H9 (cell line): ENCODE measurements around the gene CSF1R. TPM values are rescaled to one million over a fixed set of nuclear protein-coding genes. Genes with fewer than 3 reads are reported as not detected.
A peak's percentile ranks its signal among the peaks of the same experiment; 100 is the strongest.

Experiments
- DNase-seq: peaks from one replicate; pipeline ENCODE4 v3.0.0-alpha.2; 2017
- H2AFZ ChIP-seq: one replicate; pipeline ENCODE4 v1.6.1; 2013; ENCODE audit warnings: mild to moderate bottlenecking, low read length, control low read depth, moderate library complexity
- H2AK5ac ChIP-seq: 2 replicates; pipeline ENCODE4 v1.6.1; 2013; ENCODE audit warnings: low read length, control low read depth, mixed read lengths; ENCODE audit not compliant: insufficient read length
- H2BK120ac ChIP-seq: one replicate; pipeline ENCODE4 v1.6.1; 2013; ENCODE audit warnings: low read depth, mild to moderate bottlenecking, low read length, control low read depth, inconsistent platforms; ENCODE audit not compliant: poor library complexity, severe bottlenecking
- H2BK12ac ChIP-seq: 2 replicates; pipeline ENCODE4 v1.6.1; 2013; ENCODE audit warnings: low read length, control low read depth, mixed read lengths, low read depth; ENCODE audit not compliant: insufficient read length
- H2BK15ac ChIP-seq: 2 replicates; pipeline ENCODE4 v1.6.1; 2013; ENCODE audit warnings: low read depth, low read length, control low read depth
- H2BK20ac ChIP-seq: one replicate; pipeline ENCODE4 v1.6.1; 2013; ENCODE audit warnings: low read depth, mild to moderate bottlenecking, low read length, control low read depth, inconsistent platforms; ENCODE audit not compliant: poor library complexity, severe bottlenecking
- H2BK5ac ChIP-seq: 2 replicates; pipeline ENCODE4 v1.6.1; 2013; ENCODE audit warnings: low read length, control low read depth, mixed read lengths; ENCODE audit not compliant: insufficient read length
- H3K14ac ChIP-seq: 2 replicates; pipeline ENCODE4 v1.6.1; 2013; ENCODE audit warnings: low read length, control low read depth; ENCODE audit not compliant: insufficient read depth
- H3K18ac ChIP-seq: 2 replicates; pipeline ENCODE4 v1.6.1; 2013; ENCODE audit warnings: low read depth, mild to moderate bottlenecking, mixed read lengths, low read length, control low read depth; ENCODE audit not compliant: insufficient read length
- H3K23ac ChIP-seq: 2 replicates; pipeline ENCODE4 v1.6.1; 2013; ENCODE audit warnings: low read length, control low read depth, mixed read lengths, low read depth; ENCODE audit not compliant: insufficient read length
- H3K23me2 ChIP-seq: 2 replicates; pipeline ENCODE4 v1.6.1; 2013; ENCODE audit warnings: low read depth, mild to moderate bottlenecking, mixed read lengths, low read length, control low read depth; ENCODE audit not compliant: insufficient read length, poor library complexity, severe bottlenecking
- H3K27ac ChIP-seq: 2 replicates; pipeline ENCODE4 v1.5.1; 2013; ENCODE audit warnings: low read length, control low read depth, mixed read lengths, low read depth; ENCODE audit not compliant: insufficient read length
- H3K27me3 ChIP-seq: 2 replicates; pipeline ENCODE4 v1.6.1; 2013; ENCODE audit warnings: low read length, control low read depth, inconsistent platforms; ENCODE audit not compliant: insufficient read depth
- H3K4ac ChIP-seq: 2 replicates; pipeline ENCODE4 v1.6.1; 2013; ENCODE audit warnings: low read depth, mild to moderate bottlenecking, control low read depth, inconsistent platforms, low read length, moderate library complexity
- H3K4me1 ChIP-seq: 2 replicates; pipeline ENCODE4 v1.6.1; 2013; ENCODE audit warnings: low read length, control low read depth, inconsistent platforms; ENCODE audit not compliant: insufficient read depth
- H3K4me2 ChIP-seq: 2 replicates; pipeline ENCODE4 v1.6.1; 2013; ENCODE audit warnings: low read length, control low read depth, mixed read lengths; ENCODE audit not compliant: insufficient read length, insufficient read depth
- H3K56ac ChIP-seq: 2 replicates; pipeline ENCODE4 v1.6.1; 2013; ENCODE audit warnings: low read depth, mild to moderate bottlenecking, mixed read lengths, low read length, control low read depth; ENCODE audit not compliant: insufficient read length
- H3K79me1 ChIP-seq: 2 replicates; pipeline ENCODE4 v1.6.1; 2013; ENCODE audit warnings: low read depth, mild to moderate bottlenecking, moderate library complexity, low read length, control low read depth, inconsistent platforms; ENCODE audit not compliant: insufficient read depth, poor library complexity, severe bottlenecking
- H3K79me2 ChIP-seq: 2 replicates; pipeline ENCODE4 v1.6.1; 2013; ENCODE audit warnings: low read length, control low read depth, inconsistent platforms; ENCODE audit not compliant: insufficient read depth
- H3K9ac ChIP-seq: 2 replicates; pipeline ENCODE4 v1.6.1; 2013; ENCODE audit warnings: low read length, control low read depth, mixed read lengths; ENCODE audit not compliant: insufficient read length; ENCODE audit errors: extremely low read depth
- H3K9me3 ChIP-seq: one replicate; pipeline ENCODE4 v1.6.1; 2013; ENCODE audit warnings: low read depth, low read length, inconsistent platforms; ENCODE audit not compliant: control insufficient read depth
- H3T11ph ChIP-seq: one replicate; pipeline ENCODE4 v1.6.1; 2013; ENCODE audit warnings: mild to moderate bottlenecking, low read length, control low read depth, inconsistent platforms
- H4K20me1 ChIP-seq: one replicate; pipeline ENCODE4 v1.6.1; 2013; ENCODE audit not compliant: control insufficient read depth, insufficient read length, insufficient read depth
- H4K5ac ChIP-seq: 2 replicates; pipeline ENCODE4 v1.6.1; 2013; ENCODE audit warnings: low read depth, mild to moderate bottlenecking, mixed read lengths, low read length, control low read depth; ENCODE audit not compliant: insufficient read length
- H4K8ac ChIP-seq: replicated peaks from 2 replicates; pipeline ENCODE4 v1.6.1; 2013; ENCODE audit warnings: low read length, control low read depth, mixed read lengths, low read depth; ENCODE audit not compliant: insufficient read length
- H4K91ac ChIP-seq: 2 replicates; pipeline ENCODE4 v1.6.1; 2013; ENCODE audit warnings: low read depth, mild to moderate bottlenecking, moderate library complexity, mixed read lengths, low read length, control low read depth; ENCODE audit not compliant: insufficient read length
- H3K27ac Mint-ChIP-seq, 3 experiments: 2 replicates in 2 of 3; 3 replicates in 1 of 3; pipeline ENCODE4 v1.8.0; 2020 to 2021; ENCODE audit warnings: mixed read lengths in 3 of 3, mild to moderate bottlenecking in 1 of 3, moderate library complexity in 1 of 3
- H3K27me3 Mint-ChIP-seq: 2 replicates; pipeline ENCODE4 v1.8.0; 2021; ENCODE audit warnings: low read depth, mild to moderate bottlenecking, moderate library complexity, mixed read lengths
- H3K36me3 Mint-ChIP-seq, 3 experiments: 2 replicates in 2 of 3; 3 replicates in 1 of 3; pipeline ENCODE4 v1.8.0; 2020 to 2021; ENCODE audit warnings: low read depth in 3 of 3, mixed read lengths in 3 of 3; ENCODE audit not compliant: insufficient read depth in 1 of 3
- H3K4me1 Mint-ChIP-seq, 2 experiments: 2 replicates each; pipeline ENCODE4 v1.8.0; 2020; ENCODE audit warnings: mixed read lengths in 2 of 2
- H3K4me3 Mint-ChIP-seq, 2 experiments: 2 replicates in 1 of 2; 3 replicates in 1 of 2; pipeline ENCODE4 v1.8.0; 2020 to 2021; ENCODE audit warnings: mild to moderate bottlenecking in 2 of 2, mixed read lengths in 2 of 2, moderate library complexity in 1 of 2
- H3K9me3 Mint-ChIP-seq, 2 experiments: 2 replicates in 1 of 2; 3 replicates in 1 of 2; pipeline ENCODE4 v1.8.0; 2020; ENCODE audit warnings: mild to moderate bottlenecking in 2 of 2, mixed read lengths in 2 of 2, moderate library complexity in 1 of 2
- CTCF ChIP-seq: fragments of 200-600 bp; sonication (generic); conservative IDR thresholded peaks from 3 replicates; pipeline ENCODE4 v1.8.0; 2021; ENCODE audit warnings: antibody characterized with exemption, mild to moderate bottlenecking
- WGBS: extraction: QIAGEN DNeasy Blood & Tissue Kit; methylation state at CpG from one replicate; pipeline ENCODE4 v1.1.7; 2013; ENCODE audit warnings: missing lambda C conversion rate, low lambda C conversion rate, mixed read lengths; ENCODE audit not compliant: insufficient read length; ENCODE audit errors: extremely low coverage; 5-methylcytosine and 5-hydroxymethylcytosine counted together
- long read RNA-seq: library from polyadenylated mRNA; unstranded; transcript quantifications from one replicate; pipeline ENCODE4 v2.0.0, GENCODE V29; 2020
- total RNA-seq: library from RNA; stranded (reverse); gene quantifications from 2 replicates; pipeline ENCODE4 v1.2.1, GENCODE V29; 2021

CSF1R gene
- total RNA-seq = 0.13 TPM in 1 of 2 replicates, not detected in the other
- long read RNA-seq = 0 reads

GRCh38 chr5:150085950-150086715 lies at the start of gene CSF1R:
CSF1R (minus strand) TSS chr5:150086554; CDS start chr5:150086427, 127 bp downstream.
- no peaks in the 10 kb centered on the region for H3K36me3 Mint-ChIP-seq
- Histone ChIP-seq H3T11ph (no peak within 1 kb of the TSS), H3K14ac (no peak within 1 kb of the TSS), H3K56ac (no peak within 1 kb of the TSS), H3K27me3 (no peaks in the 10 kb centered on the region), H3K9ac (no peak within 1 kb of the TSS), H3K18ac (no peak within 1 kb of the TSS), H3K4ac (no peak within 1 kb of the TSS), H3K4me1 (no peaks in the 10 kb centered on the region; the same call in 1 of the 2 replicates), H4K8ac (no peak within 1 kb of the TSS), H3K79me1 (no peaks in the 10 kb centered on the region), H2AFZ (no peak within 1 kb of the TSS), H2BK15ac (no peak within 1 kb of the TSS), H3K79me2 (no peaks in the 10 kb centered on the region), H3K23me2 (no peaks in the 10 kb centered on the region), H2AK5ac (no peak within 1 kb of the TSS), H3K23ac (no peak within 1 kb of the TSS), H2BK120ac (no peak within 1 kb of the TSS), H4K5ac (no peak within 1 kb of the TSS), H4K91ac (no peak within 1 kb of the TSS), H2BK5ac (no peak within 1 kb of the TSS), H3K4me2 (no peak within 1 kb of the TSS), H3K27ac (no peak within 1 kb of the TSS), H2BK20ac (no peak within 1 kb of the TSS), H3K9me3 (no peaks in the 10 kb centered on the region), H4K20me1 (no peaks in the 10 kb centered on the region), H2BK12ac (no peak within 1 kb of the TSS)
- peak within 1 kb of the TSS in 1 of 3 experiments; percentile 93; a peak in 1 of 7 replicates for H3K27ac Mint-ChIP-seq
- no peak within 1 kb of the TSS for H3K4me3 Mint-ChIP-seq
- DNase-seq = no peak
- peaks cover 16 to 25% of the 10 kb centered on the region in 2 experiments for H3K4me1 Mint-ChIP-seq
- no peak for TF ChIP-seq CTCF
- no CpG with 5 or more reads among the region's 9 CpGs for WGBS
- peaks cover 3% of the 10 kb centered on the region for H3K27me3 Mint-ChIP-seq
- no peaks in the 10 kb centered on the region for H3K9me3 Mint-ChIP-seq
